ENCODE data around the gene FRMPD4. TPM values are rescaled to one million over a fixed set of nuclear protein-coding genes. Genes with fewer than 3 reads are reported as not detected.

Gene FRMPD4
- total and polyA plus RNA-seq, 2 of the 13 experiments (the other 11 are each of a cell fraction or from before 2014, with no cell fraction given): not detected

DNA sequence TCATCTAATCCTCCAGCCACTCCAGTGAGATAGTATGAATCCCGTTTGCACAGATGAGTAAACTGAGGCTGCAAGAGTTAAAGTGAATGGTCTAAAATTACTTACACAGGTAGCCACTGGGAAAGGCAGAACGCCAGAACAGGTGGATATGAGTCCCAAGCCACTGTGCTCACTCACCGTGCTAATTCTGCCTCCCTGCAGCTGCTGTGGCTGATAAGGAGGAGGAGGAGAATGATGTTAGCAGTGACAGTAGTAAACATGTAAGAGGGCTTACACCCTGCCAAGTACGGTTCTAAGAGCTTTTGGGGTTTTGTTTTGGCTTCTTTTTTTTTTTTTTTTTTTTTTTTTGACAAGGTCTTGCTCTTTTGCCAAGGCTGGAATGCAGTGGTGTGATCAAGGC is 562.5 kb downstream of the FRMPD4 start:
- in situ Hi-C loops (cut with HindIII; ENCODE audit: extremely low pct_ligation_motif_present, low pct_unique_long_range_greater_than_20kb) (no loop called here), intact Hi-C loops (cut with micrococcal nuclease; ENCODE audit: unreplicated experiment) (loop anchor here (2.0 kb wide), 1 partner anchor 914 kb away; no protein-coding TSS in a partner anchor)
- ChIA-PET CTCF (ENCODE audit: low intra/inter-chr PET ratio, low total read pairs) (no interaction called here), POLR2A (no interaction called here)
- no peak overlapping the region for H3K27ac ChIP-seq (ENCODE audit: extremely low read length, insufficient read depth, low read length)
- H3K27me3 ChIP-seq (ENCODE audit: control insufficient read depth in 1 of 2, insufficient read depth in 2 of 2, low read length in 2 of 2): no peaks in the 10 kb centered on the region
- WGBS (ENCODE audit: low lambda C conversion rate): 0% methylated on average over 1 of the region's 4 CpGs
- no peaks in the 10 kb centered on the region for H3K36me3 ChIP-seq (replicated peaks in 1 of 2; ENCODE audit: control insufficient read depth in 1 of 2, insufficient read depth in 2 of 2, low read length in 2 of 2)
- FAIRE-seq (no peak), ATAC-seq (no peak), DNase-seq (ENCODE audit: low spot score) (no peak)
- no peaks in the 10 kb centered on the region for H3K4me1 ChIP-seq (ENCODE audit: insufficient read depth, low read length)
- BruUV-seq (replicated peaks): no TSS peak
- no peak overlapping the region for H2AFZ ChIP-seq (ENCODE audit: low read length)
- H3K9ac ChIP-seq (ENCODE audit: insufficient read depth, low read depth, low read length): no peak overlapping the region
- H4K20me1 ChIP-seq (ENCODE audit: insufficient read depth, low read length): no peaks in the 10 kb centered on the region
- TF ChIP-seq, protein P1, sequence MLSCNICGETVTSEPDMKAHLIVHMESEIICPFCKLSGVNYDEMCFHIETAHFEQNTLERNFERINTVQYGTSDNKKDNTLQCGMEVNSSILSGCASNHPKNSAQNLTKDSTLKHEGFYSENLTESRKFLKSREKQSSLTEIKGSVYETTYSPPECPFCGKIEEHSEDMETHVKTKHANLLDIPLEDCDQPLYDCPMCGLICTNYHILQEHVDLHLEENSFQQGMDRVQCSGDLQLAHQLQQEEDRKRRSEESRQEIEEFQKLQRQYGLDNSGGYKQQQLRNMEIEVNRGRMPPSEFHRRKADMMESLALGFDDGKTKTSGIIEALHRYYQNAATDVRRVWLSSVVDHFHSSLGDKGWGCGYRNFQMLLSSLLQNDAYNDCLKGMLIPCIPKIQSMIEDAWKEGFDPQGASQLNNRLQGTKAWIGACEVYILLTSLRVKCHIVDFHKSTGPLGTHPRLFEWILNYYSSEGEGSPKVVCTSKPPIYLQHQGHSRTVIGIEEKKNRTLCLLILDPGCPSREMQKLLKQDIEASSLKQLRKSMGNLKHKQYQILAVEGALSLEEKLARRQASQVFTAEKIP (CRISPR knock-in tag; IDR thresholded peaks at IDR 0.05; ENCODE audit: borderline replicate concordance): no peak
- TF ChIP-seq SSRP1 (CRISPR knock-in tag; IDR thresholded peaks at IDR 0.05) (no peak), ONECUT2 (CRISPR knock-in tag; IDR thresholded peaks at IDR 0.05) (no peak), ARNTL (CRISPR knock-in tag; IDR thresholded peaks at IDR 0.05) (no peak), ZNF432 (CRISPR knock-in tag; IDR thresholded peaks at IDR 0.05; ENCODE audit: borderline replicate concordance) (no peak), KLF11 (CRISPR knock-in tag; IDR thresholded peaks at IDR 0.05) (no peak), ZNF788 (CRISPR knock-in tag; IDR thresholded peaks at IDR 0.05; ENCODE audit: borderline replicate concordance) (no peak)
- H3K4me2 ChIP-seq (ENCODE audit: low read depth, low read length): no peak overlapping the region
- H3K79me2 ChIP-seq (ENCODE audit: insufficient read depth, low read length): no peaks in the 10 kb centered on the region
- H3K4me3 ChIP-seq (replicated peaks in 1 of 3; ENCODE audit: insufficient read depth in 1 of 3, low read depth in 2 of 3, low read length in 3 of 3): no peak overlapping the region
- no peaks in the 10 kb centered on the region for H3K9me3 ChIP-seq (ENCODE audit: low read length)

GRCh38 chrX:12701628-12702027 is 563.4 kb downstream of the FRMPD4 start:
- H3K9me3 ChIP-seq (ENCODE audit: low read length): no peaks in the 10 kb centered on the region
- 3% methylated on average over 6 of the region's 18 CpGs for WGBS (ENCODE audit: low lambda C conversion rate)
- POLR2A ChIA-PET: no interaction called here
- ATAC-seq (peak; percentile 95), FAIRE-seq (peak; percentile 63), DNase-seq (ENCODE audit: low spot score) (peak; percentile 37)
- H3K27ac ChIP-seq (ENCODE audit: extremely low read length, insufficient read depth, low read length): no peak overlapping the region
- no peaks in the 10 kb centered on the region for H3K27me3 ChIP-seq (ENCODE audit: control insufficient read depth in 1 of 2, insufficient read depth in 2 of 2, low read length in 2 of 2)
- no peak overlapping the region for H3K9ac ChIP-seq (ENCODE audit: insufficient read depth, low read depth, low read length)
- H3K4me2 ChIP-seq (ENCODE audit: low read depth, low read length): no peak overlapping the region
- no peaks in the 10 kb centered on the region for H3K36me3 ChIP-seq (replicated peaks in 1 of 2; ENCODE audit: control insufficient read depth in 1 of 2, insufficient read depth in 2 of 2, low read length in 2 of 2)
- in situ Hi-C loops (cut with HindIII; ENCODE audit: extremely low pct_ligation_motif_present, low pct_unique_long_range_greater_than_20kb): no loop called here
- intact Hi-C loops (cut with micrococcal nuclease; ENCODE audit: unreplicated experiment): loop anchor here (2.0 kb wide), 2 partner anchors 199 to 915 kb away; no protein-coding TSS in a partner anchor
- H3K4me3 ChIP-seq (replicated peaks in 1 of 3; ENCODE audit: insufficient read depth in 1 of 3, low read depth in 2 of 3, low read length in 3 of 3): no peak overlapping the region
- H4K20me1 ChIP-seq (ENCODE audit: insufficient read depth, low read length): no peaks in the 10 kb centered on the region
- no peaks in the 10 kb centered on the region for H3K4me1 ChIP-seq (ENCODE audit: insufficient read depth, low read length)
- CTCF ChIA-PET (ENCODE audit: low intra/inter-chr PET ratio, low total read pairs): interaction anchor here (1.1 kb wide), 1 partner anchor 622 kb away, joined by 6 read pairs; no protein-coding TSS in a partner anchor
- H3K79me2 ChIP-seq (ENCODE audit: insufficient read depth, low read length): no peaks in the 10 kb centered on the region
- BruUV-seq (replicated peaks): no TSS peak
- H2AFZ ChIP-seq (ENCODE audit: low read length): no peak overlapping the region
- no peak for TF ChIP-seq ZIK1 (CRISPR knock-in tag; IDR thresholded peaks at IDR 0.05; ENCODE audit: borderline replicate concordance, low read depth)
- TF ChIP-seq SMC3 (IDR thresholded peaks at IDR 0.05; ENCODE audit: low read length): peak; percentile 41; the same call in 1 of the 2 replicates
- TF ChIP-seq, protein P2, sequence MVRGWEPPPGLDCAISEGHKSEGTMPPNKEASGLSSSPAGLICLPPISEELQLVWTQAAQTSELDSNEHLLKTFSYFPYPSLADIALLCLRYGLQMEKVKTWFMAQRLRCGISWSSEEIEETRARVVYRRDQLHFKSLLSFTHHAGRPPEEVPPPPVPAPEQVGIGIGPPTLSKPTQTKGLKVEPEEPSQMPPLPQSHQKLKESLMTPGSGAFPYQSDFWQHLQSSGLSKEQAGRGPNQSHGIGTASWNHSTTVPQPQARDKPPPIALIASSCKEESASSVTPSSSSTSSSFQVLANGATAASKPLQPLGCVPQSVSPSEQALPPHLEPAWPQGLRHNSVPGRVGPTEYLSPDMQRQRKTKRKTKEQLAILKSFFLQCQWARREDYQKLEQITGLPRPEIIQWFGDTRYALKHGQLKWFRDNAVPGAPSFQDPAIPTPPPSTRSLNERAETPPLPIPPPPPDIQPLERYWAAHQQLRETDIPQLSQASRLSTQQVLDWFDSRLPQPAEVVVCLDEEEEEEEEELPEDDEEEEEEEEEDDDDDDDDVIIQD (CRISPR knock-in tag; IDR thresholded peaks at IDR 0.05; ENCODE audit: low read depth): no peak
- TF ChIP-seq KLF16 (CRISPR knock-in tag; IDR thresholded peaks at IDR 0.05): no peak
- no peak for TF ChIP-seq ZSCAN22 (CRISPR knock-in tag; IDR thresholded peaks at IDR 0.05)
- TF ChIP-seq STAG1 (CRISPR knock-in tag; IDR thresholded peaks at IDR 0.05): peak; percentile 71
- TF ChIP-seq KLF9 (CRISPR knock-in tag; IDR thresholded peaks at IDR 0.05; ENCODE audit: low read depth): no peak
- TF ChIP-seq BCL6 (CRISPR knock-in tag; IDR thresholded peaks at IDR 0.05): no peak
- TF ChIP-seq TARDBP (CRISPR knock-in tag; IDR thresholded peaks at IDR 0.05): no peak

All from HepG2 (cell line).